Stimulated activated CD4-positive, alpha-beta T cell treated with anti-CD3 and anti-CD28 coated beads, TNF-alpha, amount 100 ng/mL, for 48 hours (primary cell): ENCODE data around the gene NLRP3.
A peak's percentile ranks its signal among the peaks of the same experiment; 100 is the strongest.

ENCODE experiments used
- DNase-seq, 3 donors: peaks; one replicate each; pipeline ENCODE4 v3.0.0-alpha.2; 2020; ENCODE audit warnings: low read depth in 3 of 3

NLRP3 gene

DNA sequence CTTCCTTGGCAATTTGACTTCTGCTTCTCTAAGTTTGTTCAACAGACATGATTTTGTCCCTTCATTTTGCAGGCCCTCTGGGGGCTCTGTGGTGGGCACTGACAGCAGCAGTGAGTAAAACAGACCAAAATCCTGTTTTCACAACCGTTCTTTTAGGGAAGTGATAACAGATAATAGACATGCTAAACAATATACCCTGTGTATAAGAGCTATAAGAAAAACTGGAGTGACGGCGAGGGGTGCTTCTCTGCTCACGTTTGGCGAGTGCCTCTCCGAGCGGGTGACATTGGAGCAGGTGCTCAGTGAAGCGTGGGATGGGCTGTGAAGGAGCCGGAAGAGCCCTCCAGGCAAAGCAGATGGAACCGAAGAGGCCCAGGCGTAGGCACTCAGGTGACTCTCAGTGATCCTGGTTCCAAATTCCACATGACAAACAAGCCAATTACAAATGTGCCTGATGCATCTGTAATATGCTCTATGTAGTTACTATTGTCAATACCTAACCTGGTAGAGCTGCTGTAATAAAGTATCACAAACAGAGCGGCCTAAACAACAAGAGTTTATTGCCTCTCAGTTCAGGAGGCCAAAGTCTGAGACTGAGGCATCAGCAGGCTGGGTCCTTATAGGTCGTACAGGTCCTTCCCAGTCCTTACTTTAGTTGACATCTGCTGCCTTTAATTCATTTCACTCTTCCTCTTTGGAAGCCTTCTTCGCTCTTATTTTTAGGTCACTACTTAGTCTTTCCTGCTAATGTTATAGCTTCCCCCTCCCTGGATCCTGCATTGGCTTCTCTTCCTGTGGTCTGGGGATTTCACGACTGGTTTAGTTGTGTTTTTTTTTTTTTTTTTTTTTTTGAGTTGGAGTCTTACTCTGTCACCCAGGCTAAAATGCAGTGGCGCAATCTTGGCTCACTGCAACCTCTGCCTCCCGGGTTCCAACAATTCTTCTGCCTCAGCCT is 21.9 kb downstream of the NLRP3 start:
- DNase-seq, result no peak

GRCh38 chr1:247440001-247440620 is 24.1 kb downstream of the NLRP3 start:
- no peak for DNase-seq

GRCh38 chr1:247441606-247442005 is 25.6 kb downstream of the NLRP3 start:
- DNase-seq, result no peak

DNA sequence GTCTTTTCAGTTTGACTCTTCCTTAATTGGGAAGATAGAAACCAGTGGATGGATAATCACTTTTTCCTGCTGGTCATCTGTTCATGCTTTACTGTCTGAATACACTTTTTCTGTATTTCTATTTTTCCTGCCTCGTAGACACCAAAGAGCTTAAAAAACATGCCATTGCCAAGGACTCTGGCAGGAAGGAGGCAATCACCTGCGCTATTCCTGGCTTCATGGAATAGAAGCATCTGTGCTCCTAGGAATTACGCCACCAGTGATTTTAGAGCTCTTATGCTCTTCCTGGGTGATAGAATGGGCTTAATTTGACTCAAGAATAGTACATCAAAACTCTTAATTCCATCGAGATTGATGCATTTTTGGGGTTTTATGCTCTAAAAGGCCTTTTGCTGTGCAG is 26.2 kb downstream of the NLRP3 start:
- DNase-seq, result no peak

DNA sequence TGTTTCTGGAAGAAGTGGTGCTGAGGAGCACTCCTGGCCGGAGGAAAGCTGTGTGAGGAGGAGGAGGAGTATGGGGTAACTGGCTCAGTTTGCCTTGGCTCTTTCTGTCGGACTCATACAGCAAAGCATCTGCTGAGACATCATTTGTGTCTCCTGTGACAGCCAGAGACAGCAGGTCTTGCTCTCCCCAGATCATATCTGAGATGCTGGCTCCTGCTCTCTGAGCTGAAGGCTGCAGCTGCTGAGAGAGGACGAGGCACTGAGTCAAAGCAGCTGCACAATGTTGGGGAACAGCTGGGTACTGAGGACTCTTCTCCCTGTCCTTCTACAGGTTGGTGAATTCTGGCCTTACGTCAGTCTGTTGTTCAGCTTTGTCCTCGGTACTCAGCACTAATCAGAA is 27.7 kb downstream of the NLRP3 start:
- DNase-seq, result no peak

- no peak for DNase-seq
These were observed 28.6 kb downstream of the NLRP3 start for GRCh38 chr1:247444571-247444970.

- DNase-seq, result no peak
These were observed 29.8 kb downstream of the NLRP3 start for GRCh38 chr1:247445526-247446356.

DNA sequence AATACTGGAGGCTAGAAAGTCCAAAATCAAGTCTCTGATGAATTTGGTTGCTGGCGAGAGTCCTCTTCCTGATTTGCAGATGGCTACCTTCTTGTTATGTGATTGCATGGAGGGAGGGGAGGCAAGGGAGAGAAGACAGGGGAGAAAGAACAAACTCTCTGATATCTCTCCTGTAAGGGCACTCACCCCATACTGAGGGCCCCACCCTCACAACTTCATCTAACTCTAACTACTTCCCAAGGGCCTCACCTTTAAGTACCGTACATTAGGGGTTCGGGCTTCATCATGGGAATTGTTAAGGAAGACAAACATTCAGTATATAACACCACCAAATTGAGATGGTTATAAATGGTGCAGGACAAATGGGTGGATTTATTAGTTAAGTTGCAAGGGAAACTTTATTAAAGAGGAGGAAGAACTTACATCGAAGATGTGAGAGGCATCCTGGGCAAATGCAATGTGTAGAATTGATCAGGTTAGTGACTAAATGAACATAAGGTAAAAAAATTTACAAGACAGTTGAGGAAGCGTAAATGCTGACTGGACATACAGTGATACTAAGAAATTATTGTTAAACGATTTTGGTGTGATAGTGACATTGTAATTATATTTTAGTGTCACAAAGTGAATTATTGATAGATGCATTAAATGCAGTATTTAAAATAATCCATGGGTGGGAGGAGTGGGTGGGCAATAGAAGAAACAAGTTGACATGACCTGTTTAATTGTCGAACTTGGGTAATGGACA is 31.4 kb downstream of the NLRP3 start:
- DNase-seq, result no peak

GRCh38 chr1:247448107-247448791 is 32.3 kb downstream of the NLRP3 start:
- peak in 1 of 3 donors; percentile 9 for DNase-seq

- no peak for DNase-seq
These were observed 35.5 kb downstream of the NLRP3 start for GRCh38 chr1:247451388-247452010.

DNA sequence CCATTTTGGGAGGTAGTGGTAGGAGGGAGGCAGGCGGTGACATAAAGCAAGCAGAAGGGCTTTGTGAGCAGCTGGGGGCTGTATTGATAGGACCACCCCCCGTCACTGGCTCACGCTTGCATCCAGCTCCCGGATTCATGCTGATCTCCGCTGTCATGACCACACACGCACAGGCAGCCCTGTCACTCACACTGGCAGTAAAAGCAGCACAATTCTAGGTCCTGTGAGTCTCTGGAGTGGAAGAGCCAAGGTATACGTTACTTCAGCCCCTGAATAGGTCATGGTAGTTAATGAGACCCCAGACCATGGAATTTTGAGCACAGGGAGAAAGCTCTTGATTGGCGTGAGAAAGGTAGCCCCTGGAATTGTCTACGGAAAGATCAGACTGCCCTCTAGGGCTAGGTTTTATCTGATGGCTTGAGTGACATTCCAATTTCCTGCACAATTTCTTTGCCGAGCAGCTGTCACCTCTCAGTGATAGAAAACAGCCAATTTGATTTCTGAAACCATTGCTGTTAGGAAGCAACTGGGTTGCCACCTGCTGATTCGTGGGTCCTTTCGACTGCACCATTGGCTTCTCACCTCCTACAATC is 36.6 kb downstream of the NLRP3 start:
- DNase-seq, result no peak

DNA sequence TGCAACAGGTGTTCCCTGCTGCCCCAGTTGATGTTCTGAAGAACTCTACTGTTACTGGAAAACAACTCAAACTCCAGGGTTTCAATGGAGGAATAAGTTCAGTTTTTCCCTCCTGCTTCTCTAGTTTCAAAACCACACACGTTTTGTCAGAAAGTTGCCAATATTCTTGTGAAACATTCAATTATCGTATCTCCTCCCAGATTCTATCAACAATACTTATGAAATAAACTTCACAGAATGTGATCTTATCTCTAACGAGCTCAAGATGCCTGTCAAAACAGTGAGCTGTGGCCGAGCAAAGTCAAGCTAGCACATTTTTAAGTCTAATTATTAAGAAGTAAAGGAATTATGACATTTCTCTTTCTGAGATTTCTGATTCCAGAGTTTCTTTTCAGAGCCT is 37.3 kb downstream of the NLRP3 start:
- DNase-seq, result no peak

- DNase-seq, result no peak
These were observed 38.0 kb downstream of the NLRP3 start for GRCh38 chr1:247453997-247454396.

DNA sequence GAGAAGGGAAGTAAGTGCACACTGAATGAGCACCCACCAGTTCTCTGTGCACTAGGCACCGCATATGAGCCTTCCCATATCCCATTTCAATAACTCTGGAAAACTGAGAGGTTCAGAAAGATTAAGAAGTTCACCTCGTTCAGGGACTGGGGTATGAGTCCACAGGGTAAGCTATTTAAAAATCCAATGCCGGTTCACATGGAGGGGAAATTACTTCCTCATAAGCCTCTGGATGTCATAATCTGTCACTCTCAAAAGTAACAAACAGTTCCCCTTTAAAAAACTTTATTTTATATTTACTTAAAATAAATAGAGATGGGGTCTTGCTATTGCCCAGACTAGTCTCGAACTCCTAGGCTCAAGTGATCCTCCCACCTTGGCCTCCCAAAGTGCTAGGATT is 40.0 kb downstream of the NLRP3 start:
- no peak for DNase-seq

DNA sequence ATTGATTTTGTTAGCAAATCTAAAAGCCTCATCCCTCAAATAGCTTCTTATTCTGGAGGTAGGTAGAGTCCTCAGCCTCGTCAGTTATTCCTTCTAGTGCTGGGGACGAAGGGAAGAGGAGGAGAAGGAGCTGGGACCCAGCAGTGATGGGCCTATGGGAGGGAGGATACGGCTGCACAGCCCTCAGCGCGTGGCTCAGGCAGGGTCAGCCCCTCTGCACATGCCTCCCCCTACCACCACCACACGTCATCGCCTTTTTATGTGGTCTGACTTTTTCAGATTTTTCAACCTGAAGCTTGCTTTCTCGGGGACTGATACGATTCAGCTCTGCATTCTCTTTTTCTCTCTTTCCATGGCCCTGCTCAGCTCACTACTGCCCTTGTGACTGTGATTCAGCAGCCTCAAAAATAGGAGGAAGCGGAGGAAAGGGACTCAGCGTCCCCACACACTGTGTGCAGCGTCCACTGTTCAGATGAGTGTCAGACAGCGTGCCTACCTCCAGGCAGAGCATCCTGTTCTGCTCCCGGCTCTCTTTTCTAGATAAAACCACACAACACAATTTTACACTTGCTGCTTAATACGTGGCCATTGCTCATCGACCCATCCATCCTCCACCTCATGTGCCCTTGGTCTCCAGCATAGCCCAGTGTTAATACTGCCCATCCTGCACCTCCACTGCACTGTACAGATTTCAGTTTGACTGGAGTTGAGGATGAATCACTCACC is 41.1 kb downstream of the NLRP3 start:
- peak in 1 of 3 donors; percentile 3 for DNase-seq

- DNase-seq, result no peak
These were observed 43.5 kb downstream of the NLRP3 start for GRCh38 chr1:247459507-247459906.

DNA sequence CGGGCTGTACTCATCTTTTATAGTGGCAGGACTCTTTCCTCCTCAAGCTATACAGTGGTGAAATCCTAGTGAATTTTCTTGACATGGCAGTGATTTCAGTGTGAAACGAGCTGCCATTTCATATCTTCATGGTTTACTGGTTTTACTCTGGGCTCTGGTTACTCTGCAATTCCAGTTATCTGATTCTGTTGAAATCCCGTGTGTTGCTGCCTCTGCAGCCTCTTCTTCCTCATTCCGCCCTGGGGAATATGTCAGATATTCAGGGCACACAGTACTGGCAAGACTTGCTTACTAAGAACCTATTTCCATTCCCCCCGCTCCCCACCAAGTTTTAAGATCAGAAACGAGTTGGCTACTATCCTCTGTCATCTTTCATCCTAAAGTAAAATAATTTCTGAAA is 49.8 kb downstream of the NLRP3 start:
- no peak for DNase-seq

- DNase-seq, result no peak
These were observed 51.2 kb downstream of the NLRP3 start for GRCh38 chr1:247467129-247467528.

GRCh38 chr1:247468481-247469140 is 52.6 kb downstream of the NLRP3 start:
- DNase-seq, result no peak
